BE2C (cell line): ENCODE measurements around the gene SIM2.

Source experiments
- DNase-seq: peaks from one replicate; pipeline ENCODE4 v3.0.0-alpha.2; 2020
- H3K27me3 ChIP-seq: fragments of 250-450 bp; sonication (Bioruptor Pico); 2 replicates; pipeline ENCODE4 v1.5.1; 2020; ENCODE audit warnings: mild to moderate bottlenecking
- H3K36me3 ChIP-seq: fragments of 250-450 bp; sonication (Bioruptor Pico); 2 replicates; pipeline ENCODE4 v1.5.1; 2020; ENCODE audit warnings: mild to moderate bottlenecking
- H3K4me1 ChIP-seq: fragments of 250-450 bp; sonication (Bioruptor Pico); 2 replicates; pipeline ENCODE4 v1.5.1; 2020
- H3K4me3 ChIP-seq: 2 replicates; pipeline ENCODE4 v1.5.1; 2011; ENCODE audit warnings: low read depth, low read length
- H3K9me3 ChIP-seq: fragments of 250-450 bp; sonication (Bioruptor Pico); 2 replicates; pipeline ENCODE4 v1.5.1; 2020
- CTCF ChIP-seq: IDR thresholded peaks from 2 replicates; pipeline ENCODE4 v1.5.1; 2012; ENCODE audit warnings: mild to moderate bottlenecking, low read depth, low read length

SIM2 gene

GRCh38 chr21:36708286-36709029 lies 9.5 kb downstream of the SIM2 start:
- H3K4me3 ChIP-seq = no peak overlapping the region
- H3K27me3 ChIP-seq = peaks cover 100% of the 10 kb centered on the region
- no peak for DNase-seq
- TF ChIP-seq CTCF = no peak
- H3K36me3 ChIP-seq = no peaks in the 10 kb centered on the region
- no peaks in the 10 kb centered on the region for H3K4me1 ChIP-seq
- no peaks in the 10 kb centered on the region for H3K9me3 ChIP-seq

GRCh38 chr21:36709030-36709867 lies 10.3 kb downstream of the SIM2 start:
- H3K4me3 ChIP-seq = no peak overlapping the region
- no peaks in the 10 kb centered on the region for H3K36me3 ChIP-seq
- no peaks in the 10 kb centered on the region for H3K9me3 ChIP-seq
- peaks cover 100% of the 10 kb centered on the region for H3K27me3 ChIP-seq
- TF ChIP-seq CTCF = no peak
- H3K4me1 ChIP-seq = no peaks in the 10 kb centered on the region
- DNase-seq = no peak

- H3K9me3 ChIP-seq = no peaks in the 10 kb centered on the region
- no peaks in the 10 kb centered on the region for H3K36me3 ChIP-seq
- H3K27me3 ChIP-seq = peaks cover 100% of the 10 kb centered on the region
- no peaks in the 10 kb centered on the region for H3K4me1 ChIP-seq
- no peak for DNase-seq
- no peak for TF ChIP-seq CTCF
- H3K4me3 ChIP-seq = no peak overlapping the region
Measured at GRCh38 chr21:36709868-36710728, 11.2 kb downstream of the SIM2 start.

- DNase-seq = no peak
- Histone ChIP-seq H3K36me3 (no peaks in the 10 kb centered on the region), H3K4me3 (no peak overlapping the region), H3K27me3 (peaks cover 100% of the 10 kb centered on the region), H3K9me3 (no peaks in the 10 kb centered on the region), H3K4me1 (no peaks in the 10 kb centered on the region)
- TF ChIP-seq CTCF = no peak
Measured at GRCh38 chr21:36710729-36711048, 11.8 kb downstream of the SIM2 start.

- H3K27me3 ChIP-seq = peaks cover 98% of the 10 kb centered on the region
- H3K9me3 ChIP-seq = no peaks in the 10 kb centered on the region
- no peak for TF ChIP-seq CTCF
- no peaks in the 10 kb centered on the region for H3K4me1 ChIP-seq
- H3K4me3 ChIP-seq = no peak overlapping the region
- DNase-seq = no peak
- H3K36me3 ChIP-seq = no peaks in the 10 kb centered on the region
Measured at GRCh38 chr21:36713746-36714145, 14.8 kb downstream of the SIM2 start.
